ENCODE results near the gene OSBPL9.
"Not testable (repeated sequence)": the region's sequence is repeated elsewhere in the genome, so short reads cannot be mapped to it uniquely, and the experiment has no call there.

Gene OSBPL9

GRCh38 chr1:51636764-51637522 lies 20.1 kb downstream of the OSBPL9 start:
- no peak for DNase-seq

- no peak for DNase-seq
Measured at GRCh38 chr1:51638350-51638749, 21.5 kb downstream of the OSBPL9 start.

GRCh38 chr1:51639694-51640093 lies 22.8 kb downstream of the OSBPL9 start:
- no peak for DNase-seq

GRCh38 chr1:51641096-51641495 lies 24.2 kb downstream of the OSBPL9 start:
- no peak for DNase-seq

GRCh38 chr1:51642739-51643142 lies 25.8 kb downstream of the OSBPL9 start:
- DNase-seq = peak in 1 of 2 experiments; percentile 23

GRCh38 chr1:51643362-51643761 lies 26.5 kb downstream of the OSBPL9 start:
- no peak for DNase-seq

GRCh38 chr1:51644020-51644419 lies 27.1 kb downstream of the OSBPL9 start:
- no peak for DNase-seq

GRCh38 chr1:51644533-51645197 lies 27.8 kb downstream of the OSBPL9 start:
- no peak for DNase-seq

- not testable (repeated sequence) for DNase-seq
Measured at GRCh38 chr1:51646592-51646991, 29.7 kb downstream of the OSBPL9 start.

GRCh38 chr1:51648180-51649109 lies 31.6 kb downstream of the OSBPL9 start:
- DNase-seq = no peak

- DNase-seq = no peak
Measured at GRCh38 chr1:51649593-51650091, 32.8 kb downstream of the OSBPL9 start.

GRCh38 chr1:51650198-51650597 lies 33.3 kb downstream of the OSBPL9 start:
- DNase-seq = no peak

- DNase-seq = no peak
Measured at GRCh38 chr1:51651552-51651942, 34.7 kb downstream of the OSBPL9 start.

GRCh38 chr1:51652599-51652998 lies 35.7 kb downstream of the OSBPL9 start:
- no peak for DNase-seq

- no peak for DNase-seq
Measured at GRCh38 chr1:51653127-51653526, 36.2 kb downstream of the OSBPL9 start.

GRCh38 chr1:51654000-51654399 lies 37.1 kb downstream of the OSBPL9 start:
- DNase-seq = no peak

GRCh38 chr1:51656374-51656773 lies 39.5 kb downstream of the OSBPL9 start:
- no peak for DNase-seq

GRCh38 chr1:51660580-51660979 lies 43.7 kb downstream of the OSBPL9 start:
- DNase-seq = no peak

GRCh38 chr1:51661081-51661518 lies 44.2 kb downstream of the OSBPL9 start:
- peak in 1 of 2 experiments; percentile 68 for DNase-seq

- no peak for DNase-seq
Measured at GRCh38 chr1:51663105-51663504, 46.2 kb downstream of the OSBPL9 start.

- no peak for DNase-seq
Measured at GRCh38 chr1:51663721-51664120, 46.8 kb downstream of the OSBPL9 start.

- no peak for DNase-seq
Measured at GRCh38 chr1:51664421-51665240, 47.7 kb downstream of the OSBPL9 start.

Data from NCI-H446 (cell line).